GM12873 (cell line): ENCODE measurements around the gene RSPRY1.

Source experiments
- TF ChIP-seq, protein P1 (sequence below): IDR thresholded peaks from 2 replicates; pipeline ENCODE4 v1.5.1; 2012; ENCODE audit warnings: low read depth, mild to moderate bottlenecking, moderate library complexity, low read length, control low read depth; ENCODE audit not compliant: insufficient read depth; ENCODE audit errors: missing control alignments

Gene RSPRY1

GRCh38 chr16:57284209-57284951 is 98.3 kb downstream of the RSPRY1 start, which contains the start of gene PLLP:
Gene PLLP, minus strand, starts transcription at chr16:57284672. Its CDS starts 132 bp downstream, at chr16:57284540.
- TF ChIP-seq, protein P1, sequence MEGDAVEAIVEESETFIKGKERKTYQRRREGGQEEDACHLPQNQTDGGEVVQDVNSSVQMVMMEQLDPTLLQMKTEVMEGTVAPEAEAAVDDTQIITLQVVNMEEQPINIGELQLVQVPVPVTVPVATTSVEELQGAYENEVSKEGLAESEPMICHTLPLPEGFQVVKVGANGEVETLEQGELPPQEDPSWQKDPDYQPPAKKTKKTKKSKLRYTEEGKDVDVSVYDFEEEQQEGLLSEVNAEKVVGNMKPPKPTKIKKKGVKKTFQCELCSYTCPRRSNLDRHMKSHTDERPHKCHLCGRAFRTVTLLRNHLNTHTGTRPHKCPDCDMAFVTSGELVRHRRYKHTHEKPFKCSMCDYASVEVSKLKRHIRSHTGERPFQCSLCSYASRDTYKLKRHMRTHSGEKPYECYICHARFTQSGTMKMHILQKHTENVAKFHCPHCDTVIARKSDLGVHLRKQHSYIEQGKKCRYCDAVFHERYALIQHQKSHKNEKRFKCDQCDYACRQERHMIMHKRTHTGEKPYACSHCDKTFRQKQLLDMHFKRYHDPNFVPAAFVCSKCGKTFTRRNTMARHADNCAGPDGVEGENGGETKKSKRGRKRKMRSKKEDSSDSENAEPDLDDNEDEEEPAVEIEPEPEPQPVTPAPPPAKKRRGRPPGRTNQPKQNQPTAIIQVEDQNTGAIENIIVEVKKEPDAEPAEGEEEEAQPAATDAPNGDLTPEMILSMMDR = no peak

- TF ChIP-seq, protein P1 = no peak
Observed at GRCh38 chr16:57284952-57285363, 98.8 kb downstream of the RSPRY1 start.

DNA sequence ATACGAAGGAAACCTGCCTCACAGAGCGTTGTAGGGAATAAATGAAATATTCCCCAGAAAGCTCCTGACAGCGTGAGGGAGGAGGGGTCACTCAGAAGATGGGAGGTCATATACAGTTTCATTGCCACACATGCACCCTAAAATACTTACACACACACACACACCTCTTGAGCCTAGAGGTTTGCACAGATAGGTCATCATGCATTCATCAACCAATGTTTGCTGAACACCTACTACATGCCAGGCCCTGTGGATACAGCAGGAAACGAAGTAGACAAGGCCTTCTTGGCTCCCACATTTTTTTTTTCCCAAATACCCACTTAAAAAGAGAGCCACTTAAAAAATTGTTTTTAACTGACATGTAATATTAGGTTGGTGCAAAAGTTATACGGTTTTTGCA is 99.2 kb downstream of the RSPRY1 start:
- TF ChIP-seq, protein P1 = no peak

- TF ChIP-seq, protein P1 = no peak
Observed at GRCh38 chr16:57289391-57290257, 103.5 kb downstream of the RSPRY1 start.
